Measurements from ENCODE around the gene PTCD2.

PTCD2 gene

GRCh38 chr5:72369711-72370110, 49.5 kb downstream of the PTCD2 start:
- in situ Hi-C loops (cut with MboI; ENCODE audit: low pct_unique_long_range_greater_than_20kb, low sequenced_read_pairs) = loop anchor here (25.0 kb wide), 1 partner anchor 143 kb away; the partner anchor contains the start of gene ZNF366
- no peak for DNase-seq

DNA sequence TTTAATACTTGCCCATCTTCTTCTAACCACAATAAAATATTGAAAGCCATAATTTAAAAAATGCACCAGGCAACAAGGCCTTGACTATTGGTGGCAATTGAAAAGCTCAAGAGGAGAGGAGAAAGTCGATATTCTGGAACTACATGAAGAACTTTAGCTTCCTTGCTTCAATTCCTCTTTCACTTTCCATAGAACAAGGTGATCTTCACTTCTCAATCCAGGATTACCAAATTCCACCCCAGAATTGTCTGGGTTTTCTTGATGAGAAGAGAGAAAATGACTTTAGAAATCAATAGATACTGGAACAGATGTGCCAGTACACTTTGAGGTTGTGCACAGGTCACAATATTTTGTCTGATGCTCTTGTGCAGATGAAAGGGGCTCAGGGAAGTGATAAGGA, 52.2 kb downstream of the PTCD2 start:
- no peak for DNase-seq
- in situ Hi-C loops (cut with MboI; ENCODE audit: low pct_unique_long_range_greater_than_20kb, low sequenced_read_pairs) = loop anchor here (25.0 kb wide), 1 partner anchor 140 kb away; the partner anchor contains the start of gene ZNF366

- in situ Hi-C loops (cut with MboI; ENCODE audit: low pct_unique_long_range_greater_than_20kb, low sequenced_read_pairs) = loop anchor here (25.0 kb wide), 1 partner anchor 139 kb away; the partner anchor contains the start of gene ZNF366
- DNase-seq = no peak
Observed at GRCh38 chr5:72372923-72373322, 52.8 kb downstream of the PTCD2 start.

DNA sequence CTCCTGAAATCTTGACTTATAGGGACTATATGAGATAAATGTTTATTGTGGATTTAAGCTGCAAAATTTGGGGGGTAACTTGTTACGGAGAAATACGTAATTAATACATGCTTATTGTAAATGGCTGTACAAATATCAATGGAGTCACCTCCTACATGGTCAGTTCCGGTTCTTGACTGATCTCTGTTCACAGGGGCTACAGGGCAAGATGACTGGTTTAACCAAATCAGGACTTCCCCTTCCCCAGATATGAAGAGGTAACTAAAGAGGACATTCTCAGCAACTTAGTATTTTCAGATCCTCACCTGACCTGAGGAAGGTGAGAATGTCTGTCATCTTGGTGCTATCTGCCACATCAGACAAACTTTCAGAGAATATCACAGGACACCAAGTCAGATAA, 54.7 kb downstream of the PTCD2 start:
- DNase-seq = no peak
- in situ Hi-C loops (cut with MboI; ENCODE audit: low pct_unique_long_range_greater_than_20kb, low sequenced_read_pairs) = loop anchor here (25.0 kb wide), 1 partner anchor 137 kb away; the partner anchor contains the start of gene ZNF366

DNA sequence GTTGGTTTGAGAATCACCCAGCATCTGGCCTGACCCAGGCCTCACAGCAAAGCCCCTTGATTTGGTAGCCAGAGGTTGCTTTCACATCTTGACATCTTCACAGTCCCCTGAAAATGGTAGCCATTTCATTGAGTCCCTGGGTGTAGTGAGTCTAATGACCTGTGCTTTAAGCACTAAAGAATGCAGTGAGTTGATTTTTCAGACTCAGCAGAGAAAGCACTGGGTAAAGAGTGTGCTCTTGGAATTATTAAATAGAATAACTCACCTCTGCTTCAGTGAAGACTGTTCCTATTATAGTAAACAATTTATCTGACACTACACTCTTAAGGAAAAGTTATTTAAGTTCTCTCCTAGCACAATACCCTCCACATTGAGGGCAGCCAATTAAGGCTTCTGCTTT, 56.2 kb downstream of the PTCD2 start:
- in situ Hi-C loops (cut with MboI; ENCODE audit: low pct_unique_long_range_greater_than_20kb, low sequenced_read_pairs) = no loop called here
- no peak for DNase-seq

DNA sequence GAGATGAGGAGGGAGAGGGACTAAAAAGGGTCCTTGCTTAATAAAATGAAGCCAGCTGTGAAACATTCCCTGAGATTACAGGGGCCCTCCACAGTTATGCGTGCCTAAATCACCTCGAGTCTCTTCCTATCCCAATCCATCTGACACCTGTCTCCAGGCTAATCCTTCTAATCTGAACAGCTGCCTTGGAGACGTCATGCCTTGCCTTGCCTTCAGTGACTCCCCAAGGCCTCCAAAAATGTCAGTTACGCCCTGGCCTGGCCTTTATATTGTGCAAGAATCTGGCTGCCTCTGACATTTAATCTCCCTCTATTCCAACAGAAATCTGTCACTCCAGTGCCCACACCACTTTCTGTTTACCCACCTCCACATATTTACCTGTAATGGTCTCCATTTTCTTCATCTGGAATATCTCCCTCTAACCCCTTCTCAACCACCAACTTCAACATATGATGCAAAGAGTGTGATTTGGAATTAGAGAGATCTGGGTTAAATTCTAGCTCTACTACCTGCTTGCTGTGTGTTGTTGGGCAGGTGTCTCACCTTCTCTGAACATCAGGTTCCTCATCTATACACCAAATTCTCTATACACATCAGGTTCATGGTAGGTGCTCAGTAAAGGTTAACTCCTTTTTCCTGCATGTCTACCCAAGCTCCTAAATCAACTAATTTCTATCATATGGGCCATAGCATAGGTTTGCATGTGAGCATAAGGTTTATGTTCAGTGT, 57.9 kb downstream of the PTCD2 start:
- no peak for DNase-seq
- in situ Hi-C loops (cut with MboI; ENCODE audit: low pct_unique_long_range_greater_than_20kb, low sequenced_read_pairs) = no loop called here

- DNase-seq = no peak
- in situ Hi-C loops (cut with MboI; ENCODE audit: low pct_unique_long_range_greater_than_20kb, low sequenced_read_pairs) = no loop called here
Observed at GRCh38 chr5:72378639-72379289, 58.6 kb downstream of the PTCD2 start.

GRCh38 chr5:72379936-72380335, 59.8 kb downstream of the PTCD2 start:
- no peak for DNase-seq
- in situ Hi-C loops (cut with MboI; ENCODE audit: low pct_unique_long_range_greater_than_20kb, low sequenced_read_pairs) = no loop called here

GRCh38 chr5:72380492-72381274, 60.5 kb downstream of the PTCD2 start:
- in situ Hi-C loops (cut with MboI; ENCODE audit: low pct_unique_long_range_greater_than_20kb, low sequenced_read_pairs) = no loop called here
- DNase-seq = peak; percentile 61

DNA sequence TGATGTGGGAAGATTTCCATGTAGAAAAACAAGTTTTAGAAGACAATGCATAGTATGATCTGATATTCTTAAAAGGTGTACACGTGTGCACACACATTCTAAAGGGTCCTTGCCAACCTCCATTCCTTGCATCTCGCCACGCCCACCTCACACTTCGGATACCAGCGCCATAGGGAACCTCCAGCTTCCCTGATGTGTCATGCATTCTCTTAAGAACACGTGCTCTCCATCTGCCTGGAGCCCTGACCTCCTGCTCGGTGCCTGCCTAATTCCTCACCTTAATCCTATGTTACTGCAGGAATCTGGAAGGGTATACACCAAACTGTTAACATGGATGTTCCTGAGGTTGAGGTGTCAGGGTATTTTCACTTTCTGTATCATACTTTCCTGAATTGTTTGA, 63.1 kb downstream of the PTCD2 start:
- DNase-seq = no peak
- in situ Hi-C loops (cut with MboI; ENCODE audit: low pct_unique_long_range_greater_than_20kb, low sequenced_read_pairs) = no loop called here

- DNase-seq = no peak
- in situ Hi-C loops (cut with MboI; ENCODE audit: low pct_unique_long_range_greater_than_20kb, low sequenced_read_pairs) = no loop called here
Observed at GRCh38 chr5:72383726-72384125, 63.6 kb downstream of the PTCD2 start.

GRCh38 chr5:72386639-72387038, 66.5 kb downstream of the PTCD2 start:
- in situ Hi-C loops (cut with MboI; ENCODE audit: low pct_unique_long_range_greater_than_20kb, low sequenced_read_pairs) = no loop called here
- DNase-seq = peak; percentile 43

- in situ Hi-C loops (cut with MboI; ENCODE audit: low pct_unique_long_range_greater_than_20kb, low sequenced_read_pairs) = no loop called here
- DNase-seq = no peak
Observed at GRCh38 chr5:72387985-72388384, 67.8 kb downstream of the PTCD2 start.

- in situ Hi-C loops (cut with MboI; ENCODE audit: low pct_unique_long_range_greater_than_20kb, low sequenced_read_pairs) = no loop called here
- DNase-seq = no peak
Observed at GRCh38 chr5:72388646-72389045, 68.5 kb downstream of the PTCD2 start.

GRCh38 chr5:72390836-72391235, 70.7 kb downstream of the PTCD2 start:
- DNase-seq = no peak
- in situ Hi-C loops (cut with MboI; ENCODE audit: low pct_unique_long_range_greater_than_20kb, low sequenced_read_pairs) = no loop called here

DNA sequence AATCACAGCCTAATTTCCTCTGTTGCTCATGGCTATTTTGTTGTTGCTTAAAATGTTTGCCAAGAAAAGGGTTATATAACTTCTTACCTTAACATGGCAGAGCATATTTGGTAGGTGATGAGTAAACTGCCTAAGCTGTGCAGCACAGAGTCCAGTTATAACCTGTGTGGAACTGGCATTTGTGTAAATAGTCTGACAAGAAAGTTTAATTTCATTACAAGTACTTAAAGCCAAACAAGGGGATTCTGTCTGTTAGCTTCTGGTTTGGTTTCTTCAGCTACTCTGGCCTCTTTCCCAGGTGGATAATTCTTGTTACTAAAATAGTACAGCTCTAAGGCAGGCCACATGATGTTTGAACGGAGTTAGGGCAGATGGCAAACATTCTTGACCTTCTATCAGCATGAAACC, 72.2 kb downstream of the PTCD2 start:
- no peak for DNase-seq
- in situ Hi-C loops (cut with MboI; ENCODE audit: low pct_unique_long_range_greater_than_20kb, low sequenced_read_pairs) = no loop called here

- DNase-seq = no peak
- in situ Hi-C loops (cut with MboI; ENCODE audit: low pct_unique_long_range_greater_than_20kb, low sequenced_read_pairs) = no loop called here
Observed at GRCh38 chr5:72393052-72393451, 72.9 kb downstream of the PTCD2 start.

DNA sequence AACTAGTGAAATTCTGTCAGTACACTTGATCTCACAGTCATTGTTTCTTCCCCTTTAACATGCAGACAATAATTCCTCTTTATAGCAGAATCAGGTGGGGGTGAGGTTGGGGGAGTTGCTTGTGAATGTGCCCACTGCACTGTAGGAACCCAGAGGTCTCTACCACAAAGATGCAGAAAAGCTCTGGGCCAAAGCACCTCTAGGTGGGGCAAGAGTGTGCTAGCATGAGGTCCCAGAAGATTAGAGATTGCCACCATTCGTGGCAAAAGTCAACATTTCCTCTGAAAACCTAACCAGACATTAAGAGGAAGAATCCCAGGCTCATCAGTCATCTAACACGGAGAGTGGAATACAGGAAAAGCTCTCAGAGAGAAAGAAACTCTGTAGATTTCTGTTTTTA, 74.5 kb downstream of the PTCD2 start:
- in situ Hi-C loops (cut with MboI; ENCODE audit: low pct_unique_long_range_greater_than_20kb, low sequenced_read_pairs) = no loop called here
- peak; percentile 43 for DNase-seq

GRCh38 chr5:72397836-72398235, 77.7 kb downstream of the PTCD2 start:
- DNase-seq = no peak

GRCh38 chr5:72400950-72401349, 80.8 kb downstream of the PTCD2 start:
- in situ Hi-C loops (cut with MboI; ENCODE audit: low pct_unique_long_range_greater_than_20kb, low sequenced_read_pairs) = no loop called here
- DNase-seq = no peak

More at GRCh38 chr5:72397836-72398235, 77.7 kb downstream of the PTCD2 start:
- in situ Hi-C loops (cut with MboI; ENCODE audit: low pct_unique_long_range_greater_than_20kb, low sequenced_read_pairs) = no loop called here
